ENCODE measurements around the gene KRIT1. TPM values are rescaled to one million over a fixed set of nuclear protein-coding genes. Genes with fewer than 3 reads are reported as not detected.

KRIT1 gene
- total RNA-seq, 2 experiments from 2014 or later, result 28.6 to 30.2 TPM

DNA sequence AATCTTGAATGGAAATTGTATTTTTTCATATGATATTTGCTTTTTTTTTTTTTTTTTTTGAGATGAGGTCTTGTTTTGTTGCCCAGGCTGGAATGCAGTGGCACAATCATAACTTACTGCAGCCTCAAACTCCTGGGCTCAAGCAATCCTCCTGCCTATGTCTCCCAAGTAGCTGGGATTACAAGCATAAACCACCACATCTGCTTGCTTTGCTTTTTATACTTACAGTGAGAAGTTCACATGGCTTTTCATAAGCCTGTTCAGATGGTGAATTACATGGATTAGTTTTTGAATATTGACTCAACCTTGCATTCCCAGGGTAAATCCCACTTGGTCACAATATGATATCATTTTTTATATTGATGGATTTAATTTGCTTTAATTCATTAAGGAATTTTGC, 88.7 kb downstream of the KRIT1 start:
- no peaks in the 10 kb centered on the region for H3K36me3 Mint-ChIP-seq (ENCODE audit: low read depth)
- H3K4me1 Mint-ChIP-seq (ENCODE audit: low read depth), result no peaks in the 10 kb centered on the region
- CTCF ChIA-PET, result no interaction called here
- no peak for ATAC-seq
- DNase-seq, result no peak
- H3K4me3 Mint-ChIP-seq, result no peak overlapping the region
- H3K27ac Mint-ChIP-seq, result no peak overlapping the region
- POLR2A ChIA-PET, result no interaction called here
- intact Hi-C loops (cut with micrococcal nuclease), result no loop called here
- H3K27me3 Mint-ChIP-seq, result peaks cover 5% of the 10 kb centered on the region
- no peaks in the 10 kb centered on the region for H3K9me3 Mint-ChIP-seq
- TF ChIP-seq CTCF (IDR thresholded peaks at IDR 0.05), result no peak

GRCh38 chr7:92155108-92155739, 90.5 kb downstream of the KRIT1 start:
- DNase-seq (no peak), ATAC-seq (no peak)
- Mint-ChIP-seq H3K9me3 (no peaks in the 10 kb centered on the region), H3K27me3 (no peaks in the 10 kb centered on the region), H3K4me1 (ENCODE audit: low read depth) (no peaks in the 10 kb centered on the region), H3K4me3 (no peak overlapping the region), H3K27ac (no peak overlapping the region), H3K36me3 (ENCODE audit: low read depth) (no peaks in the 10 kb centered on the region)
- no peak for TF ChIP-seq CTCF (IDR thresholded peaks at IDR 0.05)
- ChIA-PET CTCF (no interaction called here), POLR2A (interaction anchor here (0.9 kb wide), 1 partner anchor 21 kb away, joined by 3 read pairs; the partner anchor contains the start of gene CYP51A1)
- intact Hi-C loops (cut with micrococcal nuclease), result no loop called here

GRCh38 chr7:92150450-92151017, 95.2 kb downstream of the KRIT1 start:
- H3K27ac Mint-ChIP-seq, result no peak overlapping the region
- CTCF ChIA-PET, result interaction anchor here (0.8 kb wide), 1 partner anchor 11 kb away, joined by 3 read pairs; no protein-coding TSS in a partner anchor
- no peak for ATAC-seq

DNA sequence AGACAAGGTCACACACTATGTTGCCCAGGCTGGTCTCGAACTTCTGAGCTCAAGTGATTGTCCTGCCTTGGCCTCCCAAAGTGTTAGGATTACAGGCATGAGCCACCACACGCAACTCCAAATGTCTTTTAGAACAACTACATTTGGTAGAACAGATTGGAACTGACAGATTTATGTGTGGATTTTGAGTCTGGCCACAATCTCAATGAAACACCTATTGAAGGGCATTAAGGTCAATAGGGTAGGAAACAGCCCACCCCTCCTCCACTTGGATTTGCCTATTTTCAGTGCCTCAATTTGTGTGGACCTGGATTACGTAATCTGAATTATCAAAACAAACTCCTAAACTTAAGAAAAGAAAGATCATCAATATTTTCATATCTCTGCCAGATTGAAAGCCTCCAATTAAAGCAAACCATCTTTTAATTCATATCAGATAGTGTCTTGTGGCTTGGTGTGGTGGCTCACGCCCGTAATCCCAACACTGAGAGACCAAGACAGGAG, 95.9 kb downstream of the KRIT1 start:
- intact Hi-C loops (cut with micrococcal nuclease), result no loop called here
- POLR2A ChIA-PET, result no interaction called here
- no peaks in the 10 kb centered on the region for H3K27me3 Mint-ChIP-seq
- H3K27ac Mint-ChIP-seq, result no peak overlapping the region
- H3K9me3 Mint-ChIP-seq, result no peaks in the 10 kb centered on the region
- DNase-seq (no peak), ATAC-seq (no peak)
- no peaks in the 10 kb centered on the region for H3K4me1 Mint-ChIP-seq (ENCODE audit: low read depth)
- no peak overlapping the region for H3K4me3 Mint-ChIP-seq
- no peak for TF ChIP-seq CTCF (IDR thresholded peaks at IDR 0.05)
- H3K36me3 Mint-ChIP-seq (ENCODE audit: low read depth), result no peaks in the 10 kb centered on the region
- CTCF ChIA-PET, result no interaction called here

More at GRCh38 chr7:92150450-92151017, 95.2 kb downstream of the KRIT1 start:
- intact Hi-C loops (cut with micrococcal nuclease), result no loop called here
- H3K27me3 Mint-ChIP-seq, result no peaks in the 10 kb centered on the region
- H3K4me3 Mint-ChIP-seq, result no peak overlapping the region
- POLR2A ChIA-PET, result no interaction called here
- no peak for TF ChIP-seq CTCF (IDR thresholded peaks at IDR 0.05)
- no peaks in the 10 kb centered on the region for H3K9me3 Mint-ChIP-seq
- H3K36me3 Mint-ChIP-seq (ENCODE audit: low read depth), result no peaks in the 10 kb centered on the region
- no peaks in the 10 kb centered on the region for H3K4me1 Mint-ChIP-seq (ENCODE audit: low read depth)
- no peak for DNase-seq

Small RNA genes lying within 50 kb of the gene (microRNA-seq; reads per million reads assigned to microRNA genes)
- gene MIR1285-1 (ENCODE audit: borderline microRNAs expressed, borderline replicate concordance), result not detected

Other genes with a start within 250 kb of the KRIT1 start
- gene CYP51A1, start 111.4 kb downstream of the KRIT1 start, total RNA-seq, result 10 to 100 TPM; 54.8 to 57.2 TPM
- gene LRRD1, start 66.8 kb downstream of the KRIT1 start, total RNA-seq, result not detected
- gene ANKIB1, start 60 bp upstream of the KRIT1 start, total RNA-seq, result 10 to 100 TPM; 32.3 to 34.1 TPM
- gene GATAD1, start 201.6 kb upstream of the KRIT1 start, total RNA-seq, result 10 to 100 TPM; 19.7 to 19.8 TPM
- gene ERVW-1, start 232.0 kb upstream of the KRIT1 start, total RNA-seq, result not detected